Endometrial microvascular endothelial cells (primary cell): Measurements from ENCODE around the gene UBE4B. TPM values are rescaled to one million over a fixed set of nuclear protein-coding genes. Genes with fewer than 3 reads are reported as not detected.
"Not testable (repeated sequence)": the region's sequence is repeated elsewhere in the genome, so short reads cannot be mapped to it uniquely, and the experiment has no call there.

ENCODE experiments used
- in situ Hi-C: cut with HindIII; loops from 2 replicates; pipeline ENCODE4 v1.10.0; 2017; ENCODE audit warnings: low sequenced_read_pairs, low pct_unique_long_range_greater_than_20kb; ENCODE audit errors: inconsistent ontology term
- total RNA-seq: library from RNA; depleted of rRNA; stranded (reverse); fragments of >200 nt; gene quantifications from one replicate; pipeline ENCODE4 v1.2.3, GENCODE V29; 2015; ENCODE audit errors: inconsistent ontology term

The UBE4B gene
- total RNA-seq, 1 donor from 2014 or later, result 40.1 TPM

- in situ Hi-C loops, result no loop called here
Measured at GRCh38 chr1:10104834-10105233, 72.1 kb downstream of the UBE4B start.

DNA sequence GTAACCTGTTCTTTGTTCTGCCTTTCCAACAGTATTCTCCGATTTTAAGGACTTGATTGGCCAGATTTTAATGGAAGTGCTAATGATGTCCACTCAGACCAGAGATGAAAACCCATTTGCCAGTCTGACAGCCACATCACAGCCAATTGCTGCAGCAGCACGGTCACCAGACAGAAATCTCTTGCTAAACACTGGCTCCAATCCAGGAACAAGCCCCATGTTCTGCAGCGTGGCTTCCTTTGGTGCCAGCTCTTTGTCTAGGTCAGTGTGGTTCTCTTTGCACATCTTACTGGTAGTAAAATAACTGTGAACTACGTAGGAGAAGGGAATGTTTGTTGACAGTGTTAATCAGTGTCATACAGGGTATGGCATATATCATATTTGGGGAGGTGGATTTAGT is 72.7 kb downstream of the UBE4B start:
- in situ Hi-C loops, result no loop called here

GRCh38 chr1:10106241-10106640 is 73.5 kb downstream of the UBE4B start:
- in situ Hi-C loops, result no loop called here

DNA sequence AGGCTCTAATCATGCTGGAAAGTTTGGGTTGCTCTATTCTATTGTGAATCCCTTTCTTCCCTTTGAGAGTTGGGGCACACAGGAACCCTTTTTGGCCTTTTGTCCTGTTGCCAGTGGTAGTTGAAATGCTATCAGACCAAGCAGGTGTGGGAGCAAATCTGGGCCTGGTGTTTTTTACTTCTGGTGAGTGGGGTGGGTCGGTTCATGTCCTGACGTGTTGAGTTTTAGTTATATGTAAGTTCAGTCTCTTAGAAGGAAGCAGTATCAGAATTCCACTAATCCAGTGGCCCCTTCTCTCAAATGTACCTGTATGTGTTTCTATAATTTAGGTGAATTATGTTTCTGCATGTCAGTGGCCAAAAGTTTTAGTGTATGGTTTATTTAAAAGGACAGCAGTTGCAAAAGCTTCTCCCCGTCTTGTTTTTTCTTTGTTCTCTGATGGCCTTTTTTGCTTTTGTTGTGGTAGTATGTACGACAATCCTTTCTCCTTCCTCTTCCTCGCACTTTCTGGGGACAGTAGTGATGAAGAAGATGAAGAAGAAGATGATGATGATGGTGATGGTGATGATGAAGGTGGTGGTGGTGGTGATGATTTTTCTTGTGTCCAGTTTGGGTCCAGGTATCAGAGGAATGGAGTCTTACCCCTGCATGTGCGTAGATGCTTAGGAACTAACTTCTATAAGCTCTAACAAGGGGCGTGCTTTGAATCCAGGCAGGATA is 74.2 kb downstream of the UBE4B start:
- in situ Hi-C loops, result no loop called here

- in situ Hi-C loops, result not testable (repeated sequence)
Measured at GRCh38 chr1:10107476-10107847, 74.7 kb downstream of the UBE4B start.

- in situ Hi-C loops, result no loop called here
Measured at GRCh38 chr1:10108134-10108663, 75.4 kb downstream of the UBE4B start.

- in situ Hi-C loops, result no loop called here
Measured at GRCh38 chr1:10108948-10109708, 76.4 kb downstream of the UBE4B start.

DNA sequence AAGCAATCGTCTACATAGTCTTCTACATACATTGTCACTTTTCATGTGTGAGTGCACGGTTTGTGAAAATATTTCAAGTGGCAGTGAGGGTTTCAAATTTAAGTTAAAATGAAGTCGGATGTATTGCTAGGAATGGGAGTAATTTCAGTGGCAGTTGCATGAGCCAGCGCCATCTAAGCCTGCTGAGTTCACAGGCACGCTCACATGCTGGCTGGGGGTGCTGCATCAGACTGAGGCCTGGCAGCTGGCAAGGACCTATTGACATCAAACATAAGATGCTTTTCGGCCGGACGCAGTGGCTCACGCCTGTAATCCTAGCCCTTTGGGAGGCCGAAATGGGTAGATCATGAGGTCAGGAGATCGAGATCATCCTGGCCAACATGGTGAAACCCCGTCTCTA is 80.7 kb downstream of the UBE4B start:
- in situ Hi-C loops, result no loop called here

DNA sequence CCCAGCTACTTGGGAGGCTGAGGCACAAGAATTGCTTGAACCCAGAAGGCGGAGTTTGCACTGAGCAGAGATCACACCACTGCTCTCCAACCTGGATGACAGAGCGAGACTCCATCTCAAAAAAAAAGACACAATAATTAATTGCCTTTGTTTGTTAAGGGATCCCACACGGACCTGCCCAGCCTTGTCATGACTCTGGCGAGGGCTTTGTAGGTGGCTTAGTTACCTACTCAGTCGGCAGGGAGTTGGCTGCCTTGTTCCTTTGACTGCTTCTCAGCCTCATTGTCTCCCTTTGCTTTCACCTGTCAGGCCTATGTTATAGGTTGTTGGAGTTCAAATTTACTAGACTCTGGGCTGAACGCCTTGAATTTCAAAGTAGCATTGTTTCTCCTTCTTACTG is 82.0 kb downstream of the UBE4B start:
- in situ Hi-C loops, result no loop called here

- in situ Hi-C loops, result no loop called here
Measured at GRCh38 chr1:10117132-10117531, 84.4 kb downstream of the UBE4B start.

DNA sequence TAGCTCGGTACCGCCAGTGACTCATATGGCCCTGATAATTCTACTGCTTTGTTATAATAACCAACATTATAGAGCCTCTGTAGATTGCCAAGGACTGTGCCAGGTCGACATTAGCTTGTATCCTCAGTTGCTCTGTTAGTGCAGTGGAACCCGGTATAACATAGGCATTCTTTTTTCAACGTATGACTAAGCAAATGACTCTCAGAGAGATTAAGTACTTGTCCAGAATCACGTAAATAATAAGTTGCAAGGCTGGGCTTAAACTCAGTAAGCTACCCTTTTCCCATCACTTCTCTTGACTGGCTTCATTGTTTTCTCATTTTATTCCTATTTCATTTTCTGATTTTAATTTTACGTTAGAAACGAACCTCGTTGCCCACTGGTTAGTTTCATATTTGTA is 85.1 kb downstream of the UBE4B start:
- in situ Hi-C loops, result no loop called here

DNA sequence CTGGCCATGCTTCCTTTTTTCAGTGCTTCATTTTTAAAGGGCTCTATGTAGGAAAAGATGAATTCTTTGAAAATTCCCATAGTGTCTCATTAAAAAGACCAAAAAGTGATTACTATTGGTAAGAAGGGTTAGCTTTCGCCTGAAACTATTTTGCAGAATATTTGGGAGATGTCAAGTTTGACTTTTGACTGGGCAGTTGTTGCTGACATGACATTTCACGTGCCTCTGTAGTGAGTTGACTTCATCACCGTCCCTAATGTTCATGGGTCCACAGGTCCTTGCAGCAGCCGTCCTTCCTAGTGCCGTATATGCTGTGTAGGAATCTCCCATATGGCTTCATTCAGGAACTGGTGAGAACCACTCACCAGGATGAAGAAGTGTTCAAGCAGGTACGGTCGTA is 88.9 kb downstream of the UBE4B start:
- in situ Hi-C loops, result no loop called here

GRCh38 chr1:10122926-10123325 is 90.2 kb downstream of the UBE4B start:
- in situ Hi-C loops, result no loop called here

- in situ Hi-C loops, result no loop called here
Measured at GRCh38 chr1:10128101-10128765, 95.5 kb downstream of the UBE4B start.

DNA sequence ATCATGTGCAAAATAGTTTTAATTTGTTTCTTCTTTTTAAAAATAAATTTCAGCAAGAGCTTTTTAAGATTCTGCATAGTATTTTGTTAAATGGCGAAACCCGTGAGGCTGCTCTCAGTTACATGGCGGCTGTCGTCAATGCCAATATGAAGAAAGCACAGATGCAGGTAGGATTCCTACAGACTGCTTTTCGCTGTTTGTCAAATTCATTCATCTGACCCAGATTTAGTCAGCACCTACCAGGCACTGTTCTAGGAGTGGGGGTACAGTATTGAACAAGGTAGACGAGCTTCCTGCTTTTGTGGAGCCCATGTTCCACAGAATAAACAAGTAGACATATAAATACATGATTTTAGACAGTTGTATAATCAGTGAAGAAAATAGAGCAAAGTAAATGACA is 99.6 kb downstream of the UBE4B start:
- in situ Hi-C loops, result no loop called here

- in situ Hi-C loops, result no loop called here
Measured at GRCh38 chr1:10132852-10133251, 100.1 kb downstream of the UBE4B start.

- in situ Hi-C loops, result no loop called here
Measured at GRCh38 chr1:10140981-10141380, 108.2 kb downstream of the UBE4B start.

GRCh38 chr1:10143961-10144485 is 111.3 kb downstream of the UBE4B start:
- in situ Hi-C loops, result no loop called here

DNA sequence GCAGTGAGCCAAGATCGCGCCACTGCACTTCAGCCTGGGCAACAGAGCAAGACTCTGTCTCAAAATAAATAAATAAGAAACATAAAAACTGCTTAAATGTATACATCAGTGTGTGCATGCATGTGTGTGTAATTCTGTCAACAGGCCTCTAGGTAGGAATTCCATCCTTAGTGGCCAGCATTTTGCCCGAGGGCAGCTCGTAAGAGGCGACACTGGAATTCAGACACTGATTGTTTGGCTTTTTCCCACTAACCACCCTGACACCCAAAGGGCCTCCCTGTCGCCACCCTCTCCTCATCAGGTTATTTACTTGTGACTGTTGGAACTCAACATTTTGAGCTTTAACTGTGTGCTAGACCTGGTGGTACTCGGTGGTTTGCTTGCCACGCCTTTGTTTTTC is 113.6 kb downstream of the UBE4B start:
- in situ Hi-C loops, result no loop called here

DNA sequence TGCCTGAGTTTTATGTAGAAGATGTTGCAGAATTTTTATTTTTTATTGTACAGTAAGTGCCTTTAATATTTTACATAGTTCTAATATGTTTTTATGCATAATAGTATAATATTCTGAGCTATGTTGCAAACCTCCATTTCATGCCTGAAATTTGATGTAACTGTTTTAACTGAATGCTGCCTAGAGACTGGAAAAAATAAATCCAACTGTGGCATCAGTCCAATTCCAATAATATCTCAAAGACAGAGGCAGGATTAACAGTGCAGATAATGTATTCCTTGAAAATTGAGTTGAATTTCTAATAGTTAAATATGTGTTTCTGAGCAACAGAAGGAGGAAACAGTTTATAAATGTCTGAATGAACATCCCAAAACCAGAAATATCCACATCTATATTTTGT is 116.5 kb downstream of the UBE4B start:
- in situ Hi-C loops, result no loop called here
